ENCODE data around the gene SLC47A1.

DNA sequence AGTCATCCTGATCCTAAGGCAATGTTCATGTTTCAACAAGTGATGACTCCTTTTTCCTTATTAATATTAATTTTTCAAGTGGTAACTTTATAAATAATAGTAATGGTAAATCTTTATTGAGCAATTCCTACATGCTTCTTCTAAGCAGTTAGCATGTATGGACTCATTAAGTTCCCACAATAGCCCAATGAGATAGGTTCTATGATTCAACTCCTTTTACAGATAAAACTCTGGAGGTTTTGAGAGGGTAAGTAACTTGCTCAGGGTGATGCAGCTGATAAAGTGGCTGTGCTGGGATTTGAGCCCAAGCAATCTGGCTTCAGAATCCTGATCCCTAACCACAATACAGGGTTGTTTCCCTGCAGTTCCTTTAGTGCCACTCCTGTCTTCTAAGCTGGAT is 25.3 kb downstream of the SLC47A1 start:
- TF ChIP-seq SIN3A (IDR thresholded peaks at IDR 0.05; ENCODE audit: borderline replicate concordance, insufficient read depth, low read length) (no peak), POLR2AphosphoS5 (IDR thresholded peaks at IDR 0.05; ENCODE audit: low read depth, low read length) (no peak), TAF1 (IDR thresholded peaks at IDR 0.05; ENCODE audit: borderline replicate concordance, insufficient read depth, low read length) (no peak)
